Smooth muscle cell (in vitro differentiated cells): ENCODE measurements around the gene ACCSL. TPM values are rescaled to one million over a fixed set of nuclear protein-coding genes. Genes with fewer than 3 reads are reported as not detected.

Experiments used
- DNase-seq: peaks from one replicate; lab custom pipeline; 2025; ENCODE audit not compliant: unreplicated experiment; lab: John Stamatoyannopoulos, UW
- H2AFZ ChIP-seq: fragments of 200-600 bp; sonication (generic); 2 replicates; pipeline ENCODE4 v1.6.0; 2016; ENCODE audit warnings: antibody characterized with exemption, low read depth, mild to moderate bottlenecking
- H3F3A ChIP-seq: fragments of 200-600 bp; sonication (generic); 2 replicates; pipeline ENCODE4 v1.6.0; 2017; ENCODE audit warnings: antibody characterized with exemption, low read depth
- H3K27ac ChIP-seq: fragments of 200-600 bp; sonication (generic); 2 replicates; pipeline ENCODE4 v1.5.1; 2016; ENCODE audit warnings: low read depth, mild to moderate bottlenecking
- H3K27me3 ChIP-seq: fragments of 200-600 bp; sonication (generic); 2 replicates; pipeline ENCODE4 v1.6.1; 2016; ENCODE audit warnings: low read depth, mild to moderate bottlenecking
- H3K36me3 ChIP-seq: fragments of 200-600 bp; sonication (generic); 2 replicates; pipeline ENCODE4 v1.5.1; 2016; ENCODE audit warnings: low read depth
- H3K4me1 ChIP-seq: fragments of 200-600 bp; sonication (generic); 2 replicates; pipeline ENCODE4 v1.5.1; 2016; ENCODE audit warnings: low read depth
- H3K4me2 ChIP-seq: fragments of 200-600 bp; sonication (generic); 2 replicates; pipeline ENCODE4 v1.6.0; 2016; ENCODE audit warnings: mild to moderate bottlenecking
- H3K4me3 ChIP-seq: fragments of 200-600 bp; sonication (generic); 2 replicates; pipeline ENCODE4 v1.5.1; 2016; ENCODE audit warnings: mild to moderate bottlenecking
- H3K79me2 ChIP-seq: fragments of 200-600 bp; sonication (generic); 2 replicates; pipeline ENCODE4 v1.6.0; 2016; ENCODE audit warnings: low read depth, mild to moderate bottlenecking
- H3K9ac ChIP-seq: fragments of 200-600 bp; sonication (generic); 2 replicates; pipeline ENCODE4 v1.6.0; 2016; ENCODE audit warnings: low read depth
- H3K9me3 ChIP-seq: fragments of 200-600 bp; sonication (generic); replicated peaks from 2 replicates; pipeline ENCODE4 v1.5.1; 2016; ENCODE audit warnings: low read depth
- H4K20me1 ChIP-seq: fragments of 200-600 bp; sonication (generic); 2 replicates; pipeline ENCODE4 v1.6.0; 2016; ENCODE audit warnings: low read depth
- WGBS: methylation state at CpG from one replicate; pipeline ENCODE4 v1.1.7; 2016; ENCODE audit warnings: low lambda C conversion rate; 5-methylcytosine and 5-hydroxymethylcytosine counted together
- polyA plus RNA-seq: library from polyadenylated mRNA; unstranded; fragments of >200 nt; fragmentation: Nextera tagmentation; extraction: Ambion mirVana; gene quantifications from 2 replicates; pipeline ENCODE4 v1.2.1, GENCODE V29; 2016
- total RNA-seq: library from RNA; depleted of rRNA; stranded (reverse); fragments of >200 nt; gene quantifications from 2 replicates; pipeline ENCODE4 v1.2.3, GENCODE V29; 2014
- TF ChIP-seq, protein P1 (sequence below): fragments of 200-600 bp; sonication (generic); IDR thresholded peaks from 2 replicates; pipeline ENCODE4 v1.5.1; 2017; ENCODE audit warnings: borderline replicate concordance, mild to moderate bottlenecking, antibody characterized with exemption; ENCODE audit not compliant: insufficient read depth, poor library complexity, severe bottlenecking

Gene ACCSL
- total and polyA plus RNA-seq, 2 experiments from 2014 or later: not detected

DNA sequence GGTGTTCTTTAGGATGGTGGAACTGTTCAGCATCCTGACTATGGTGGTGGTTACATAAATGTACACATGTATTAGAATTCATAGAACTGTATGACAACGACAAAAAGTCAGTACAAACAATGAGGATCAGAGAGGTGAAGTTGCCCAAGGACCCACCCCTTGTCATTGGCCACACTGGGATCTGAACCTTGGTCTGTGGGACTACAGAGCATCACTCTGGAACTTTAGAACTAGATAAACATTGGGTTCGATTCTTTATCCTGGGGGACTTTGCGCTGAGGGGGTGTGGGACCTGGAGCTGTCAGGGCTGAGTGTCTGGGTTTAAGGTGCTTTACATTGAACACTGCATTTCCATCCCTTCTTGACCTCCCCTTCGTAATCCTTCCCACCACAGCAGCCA lies 34.9 kb downstream of the ACCSL start:
- no peak overlapping the region for H2AFZ ChIP-seq
- no peaks in the 10 kb centered on the region for H3K79me2 ChIP-seq
- TF ChIP-seq, protein P1, sequence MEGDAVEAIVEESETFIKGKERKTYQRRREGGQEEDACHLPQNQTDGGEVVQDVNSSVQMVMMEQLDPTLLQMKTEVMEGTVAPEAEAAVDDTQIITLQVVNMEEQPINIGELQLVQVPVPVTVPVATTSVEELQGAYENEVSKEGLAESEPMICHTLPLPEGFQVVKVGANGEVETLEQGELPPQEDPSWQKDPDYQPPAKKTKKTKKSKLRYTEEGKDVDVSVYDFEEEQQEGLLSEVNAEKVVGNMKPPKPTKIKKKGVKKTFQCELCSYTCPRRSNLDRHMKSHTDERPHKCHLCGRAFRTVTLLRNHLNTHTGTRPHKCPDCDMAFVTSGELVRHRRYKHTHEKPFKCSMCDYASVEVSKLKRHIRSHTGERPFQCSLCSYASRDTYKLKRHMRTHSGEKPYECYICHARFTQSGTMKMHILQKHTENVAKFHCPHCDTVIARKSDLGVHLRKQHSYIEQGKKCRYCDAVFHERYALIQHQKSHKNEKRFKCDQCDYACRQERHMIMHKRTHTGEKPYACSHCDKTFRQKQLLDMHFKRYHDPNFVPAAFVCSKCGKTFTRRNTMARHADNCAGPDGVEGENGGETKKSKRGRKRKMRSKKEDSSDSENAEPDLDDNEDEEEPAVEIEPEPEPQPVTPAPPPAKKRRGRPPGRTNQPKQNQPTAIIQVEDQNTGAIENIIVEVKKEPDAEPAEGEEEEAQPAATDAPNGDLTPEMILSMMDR: no peak
- H4K20me1 ChIP-seq: no peaks in the 10 kb centered on the region
- H3K27me3 ChIP-seq: no peaks in the 10 kb centered on the region
- no peak overlapping the region for H3K27ac ChIP-seq
- H3K9ac ChIP-seq: no peak overlapping the region
- H3K4me3 ChIP-seq: no peak overlapping the region
- no peak for DNase-seq
- no peaks in the 10 kb centered on the region for H3F3A ChIP-seq
- WGBS: 94% methylated on average over 4 of the region's 4 CpGs
- H3K36me3 ChIP-seq: no peaks in the 10 kb centered on the region
- H3K4me2 ChIP-seq: no peak overlapping the region
- H3K4me1 ChIP-seq: no peaks in the 10 kb centered on the region
- H3K9me3 ChIP-seq: no peaks in the 10 kb centered on the region

DNA sequence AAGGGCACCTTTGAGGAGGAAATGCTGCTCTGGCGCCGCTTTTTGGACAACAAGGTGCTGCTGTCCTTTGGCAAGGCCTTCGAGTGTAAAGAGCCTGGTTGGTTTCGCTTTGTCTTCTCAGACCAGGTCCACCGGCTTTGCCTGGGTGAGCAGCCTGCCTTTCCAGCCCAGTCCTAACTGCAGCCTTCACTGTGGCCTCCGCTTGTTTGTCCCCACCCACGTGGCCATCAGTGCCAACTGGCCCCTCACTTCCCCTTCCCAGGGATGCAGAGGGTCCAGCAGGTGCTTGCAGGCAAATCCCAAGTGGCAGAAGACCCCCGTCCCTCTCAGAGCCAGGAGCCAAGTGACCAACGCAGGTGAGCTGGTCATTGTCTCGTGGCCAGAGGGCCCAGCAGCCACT lies 35.7 kb downstream of the ACCSL start:
- TF ChIP-seq, protein P1: no peak
- H3K4me2 ChIP-seq: no peak overlapping the region
- no peak overlapping the region for H3K27ac ChIP-seq
- no peaks in the 10 kb centered on the region for H3K79me2 ChIP-seq
- H4K20me1 ChIP-seq: no peaks in the 10 kb centered on the region
- H3K27me3 ChIP-seq: no peaks in the 10 kb centered on the region
- no peaks in the 10 kb centered on the region for H3K4me1 ChIP-seq
- no peaks in the 10 kb centered on the region for H3K36me3 ChIP-seq
- 91% methylated on average over 7 of the region's 10 CpGs for WGBS
- no peak for DNase-seq
- H3K9ac ChIP-seq: no peak overlapping the region
- H2AFZ ChIP-seq: no peak overlapping the region
- H3K9me3 ChIP-seq: no peaks in the 10 kb centered on the region
- no peaks in the 10 kb centered on the region for H3F3A ChIP-seq
- no peak overlapping the region for H3K4me3 ChIP-seq

DNA sequence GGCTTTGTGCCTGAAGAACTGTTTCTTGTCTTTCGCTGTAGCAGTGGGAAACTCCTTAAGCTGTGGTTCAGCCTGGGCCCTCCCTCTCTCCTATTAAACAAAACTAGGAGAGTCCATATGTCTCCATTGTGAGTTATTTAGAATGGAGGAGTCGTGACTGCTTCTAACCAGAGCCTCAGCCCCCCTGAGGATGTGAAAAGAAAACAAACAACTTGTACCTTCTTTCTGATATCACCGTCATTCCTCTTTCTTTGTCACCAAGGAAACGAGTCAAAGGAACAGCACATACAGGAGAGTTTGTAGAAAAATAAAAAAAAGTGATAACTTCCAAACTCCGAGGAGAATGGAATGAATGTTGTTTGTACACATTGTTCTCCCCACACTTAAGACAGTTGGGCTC lies 36.1 kb downstream of the ACCSL start:
- Histone ChIP-seq H2AFZ (no peak overlapping the region), H3K79me2 (no peaks in the 10 kb centered on the region), H3K4me1 (no peaks in the 10 kb centered on the region), H3K27me3 (no peaks in the 10 kb centered on the region), H3F3A (no peaks in the 10 kb centered on the region), H3K27ac (no peak overlapping the region), H4K20me1 (no peaks in the 10 kb centered on the region), H3K9ac (no peak overlapping the region), H3K4me2 (no peak overlapping the region), H3K9me3 (no peaks in the 10 kb centered on the region), H3K4me3 (no peak overlapping the region), H3K36me3 (no peaks in the 10 kb centered on the region)
- TF ChIP-seq, protein P1: no peak
- 89% methylated on average over 5 of the region's 5 CpGs for whole genome bisulfite sequencing
- DNase-seq: no peak

DNA sequence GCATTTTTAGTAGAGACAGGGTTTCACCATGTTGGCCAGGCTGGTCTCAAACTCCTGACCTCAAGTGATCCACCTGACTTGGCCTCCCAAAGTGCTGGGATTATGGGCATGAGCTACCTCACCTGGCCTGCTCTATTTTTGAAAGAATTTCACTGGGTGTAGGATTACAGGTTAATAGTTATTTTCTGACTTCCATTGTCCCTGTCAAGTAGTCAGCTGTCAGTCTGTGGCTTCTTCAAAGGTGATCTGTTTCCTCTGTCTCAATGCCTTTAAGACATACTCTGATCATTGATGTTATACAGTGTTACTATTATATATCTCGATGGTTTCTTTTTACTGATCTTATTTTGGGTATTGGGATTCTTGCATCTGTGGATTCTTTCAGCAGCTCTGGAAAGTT lies 37.5 kb downstream of the ACCSL start:
- Histone ChIP-seq H3K4me1 (no peaks in the 10 kb centered on the region), H3K4me3 (no peak overlapping the region), H3K79me2 (no peaks in the 10 kb centered on the region), H3K27me3 (no peaks in the 10 kb centered on the region), H3K27ac (no peak overlapping the region), H3K36me3 (no peaks in the 10 kb centered on the region), H3F3A (no peaks in the 10 kb centered on the region), H3K9ac (no peak overlapping the region), H3K9me3 (no peaks in the 10 kb centered on the region), H3K4me2 (no peak overlapping the region), H4K20me1 (no peaks in the 10 kb centered on the region), H2AFZ (no peak overlapping the region)
- 92% methylated on average over 1 of the region's 1 CpG for WGBS
- TF ChIP-seq, protein P1: no peak
- no peak for DNase-seq
